Spinal cord (tissue), 10 donors: ENCODE data around the gene HOXC10. TPM values are rescaled to one million over a fixed set of nuclear protein-coding genes. Genes with fewer than 3 reads are reported as not detected.

Experiments
- DNase-seq, 6 donors: peaks; one replicate each; pipeline versions ENCODE4 v3.0.0 to v3.0.0-alpha.2; 2013 to 2015; ENCODE audit warnings: low spot score in 6 of 6, low read depth in 4 of 6
- H3K27ac ChIP-seq: one replicate; pipeline ENCODE4 v1.5.1; 2013; ENCODE audit warnings: low read depth, low read length, control low read depth
- H3K27me3 ChIP-seq: one replicate; pipeline ENCODE4 v1.6.1; 2013; ENCODE audit warnings: low read length; ENCODE audit not compliant: control insufficient read depth, insufficient read depth
- H3K36me3 ChIP-seq: one replicate; pipeline ENCODE4 v1.6.1; 2013; ENCODE audit warnings: low read length; ENCODE audit not compliant: control insufficient read depth, insufficient read depth
- H3K4me1 ChIP-seq: one replicate; pipeline ENCODE4 v1.6.1; 2013; ENCODE audit warnings: low read length; ENCODE audit not compliant: control insufficient read depth, insufficient read depth
- H3K4me3 ChIP-seq: one replicate; pipeline ENCODE4 v1.5.1; 2013; ENCODE audit warnings: low read depth, low read length, control low read depth
- H3K9me3 ChIP-seq: one replicate; pipeline ENCODE4 v1.6.1; 2013; ENCODE audit warnings: low read length; ENCODE audit not compliant: control insufficient read depth, insufficient read depth
- WGBS: methylation state at CpG from one replicate; pipeline ENCODE4 v1.1.5; 2013; ENCODE audit warnings: missing lambda C conversion rate; ENCODE audit not compliant: insufficient coverage; 5-methylcytosine and 5-hydroxymethylcytosine counted together
- polyA plus RNA-seq, 2 donors: library from polyadenylated mRNA; unstranded; fragments of 120-200 nt; gene quantifications; one replicate each; pipeline ENCODE4 v1.2.1, GENCODE V29; 2013; ENCODE audit not compliant: insufficient read length in 2 of 2
- total RNA-seq, 2 donors: library from RNA; depleted of rRNA in 1 of 2; stranded (reverse); fragments of 120-200 nt in 1 of 2; fragments of >200 nt in 1 of 2; gene quantifications; one replicate each; pipeline versions ENCODE4 v1.2.3 to v1.2.4, GENCODE V29; 2013 to 2014
- donor health status: healthy.

The HOXC10 gene
- total and polyA plus RNA-seq, 4 donors, result 0.81 to 9.2 TPM; not detected in 2

GRCh38 chr12:53983568-53983949, 1.4 kb upstream of the HOXC10 start:
- H3K36me3 ChIP-seq, result peaks cover 3% of the 10 kb centered on the region
- H3K27me3 ChIP-seq, result peaks cover 89% of the 10 kb centered on the region
- H3K4me3 ChIP-seq, result peak overlapping the region; percentile 24
- peaks cover 53% of the 10 kb centered on the region for H3K4me1 ChIP-seq
- no peak for DNase-seq
- peak overlapping the region; percentile 99 for H3K27ac ChIP-seq
- 14% methylated on average over 9 of the region's 17 CpGs for WGBS
- no peaks in the 10 kb centered on the region for H3K9me3 ChIP-seq

GRCh38 chr12:53983950-53984572, 885 bp upstream of the HOXC10 start:
- Histone ChIP-seq H3K36me3 (peaks cover 3% of the 10 kb centered on the region), H3K27ac (peak overlapping the region; percentile 99), H3K9me3 (no peaks in the 10 kb centered on the region), H3K4me3 (peak overlapping the region; percentile 24), H3K27me3 (peaks cover 89% of the 10 kb centered on the region), H3K4me1 (peaks cover 54% of the 10 kb centered on the region)
- DNase-seq, result no peak
- 13% methylated on average over 23 of the region's 30 CpGs for WGBS

GRCh38 chr12:53985692-53985993, 697 bp downstream of the HOXC10 start:
- WGBS, result 2% methylated on average over 21 of the region's 21 CpGs
- no peak for DNase-seq
- H3K4me3 ChIP-seq, result peak overlapping the region; percentile 88
- peaks cover 56% of the 10 kb centered on the region for H3K4me1 ChIP-seq
- H3K27me3 ChIP-seq, result peaks cover 88% of the 10 kb centered on the region
- no peaks in the 10 kb centered on the region for H3K9me3 ChIP-seq
- peak overlapping the region; percentile 99 for H3K27ac ChIP-seq
- peaks cover 6% of the 10 kb centered on the region for H3K36me3 ChIP-seq

- Histone ChIP-seq H3K4me3 (peak overlapping the region; percentile 88), H3K27ac (peak overlapping the region; percentile 99), H3K4me1 (peaks cover 56% of the 10 kb centered on the region)
These were observed 1.2 kb downstream of the HOXC10 start for GRCh38 chr12:53985994-53986685.

GRCh38 chr12:53986686-53987483, 1.9 kb downstream of the HOXC10 start:
- H3K4me1 ChIP-seq, result peaks cover 59% of the 10 kb centered on the region
- peaks cover 85% of the 10 kb centered on the region for H3K27me3 ChIP-seq
- H3K36me3 ChIP-seq, result peaks cover 8% of the 10 kb centered on the region
- H3K4me3 ChIP-seq, result peak overlapping the region; percentile 88
- H3K27ac ChIP-seq, result peak overlapping the region; percentile 99
- DNase-seq, result no peak
- WGBS, result 29% methylated on average over 15 of the region's 21 CpGs
- H3K9me3 ChIP-seq, result no peaks in the 10 kb centered on the region

More at GRCh38 chr12:53985994-53986685, 1.2 kb downstream of the HOXC10 start:
- 7% methylated on average over 45 of the region's 50 CpGs for WGBS
- no peak for DNase-seq
- Histone ChIP-seq H3K36me3 (peaks cover 8% of the 10 kb centered on the region), H3K9me3 (no peaks in the 10 kb centered on the region), H3K27me3 (peaks cover 88% of the 10 kb centered on the region)

GRCh38 chr12:53987787-53988230, 2.9 kb downstream of the HOXC10 start:
- H3K4me3 ChIP-seq, result peak overlapping the region; percentile 88

GRCh38 chr12:53988541-53989226, 3.7 kb downstream of the HOXC10 start:
- Histone ChIP-seq H3K27ac (peak overlapping the region; percentile 99), H3K4me1 (peaks cover 70% of the 10 kb centered on the region), H3K9me3 (no peaks in the 10 kb centered on the region), H3K27me3 (peaks cover 78% of the 10 kb centered on the region), H3K36me3 (peaks cover 8% of the 10 kb centered on the region), H3K4me3 (peak overlapping the region; percentile 55)
- no peak for DNase-seq
- WGBS, result no CpG with 5 or more reads among the region's 5 CpGs

More at GRCh38 chr12:53987787-53988230, 2.9 kb downstream of the HOXC10 start:
- H3K27ac ChIP-seq, result peak overlapping the region; percentile 99
- peaks cover 8% of the 10 kb centered on the region for H3K36me3 ChIP-seq
- H3K4me1 ChIP-seq, result peaks cover 63% of the 10 kb centered on the region
- H3K9me3 ChIP-seq, result no peaks in the 10 kb centered on the region
- DNase-seq, result no peak
- 29% methylated on average over 1 of the region's 4 CpGs for WGBS
- H3K27me3 ChIP-seq, result peaks cover 80% of the 10 kb centered on the region

- peak in 2 of 6 donors; percentile 74 to 84 for DNase-seq
- Histone ChIP-seq H3K4me1 (peaks cover 69% of the 10 kb centered on the region), H3K36me3 (peaks cover 9% of the 10 kb centered on the region), H3K9me3 (no peaks in the 10 kb centered on the region), H3K4me3 (peak overlapping the region; percentile 55), H3K27ac (peak overlapping the region; percentile 99), H3K27me3 (peaks cover 78% of the 10 kb centered on the region)
- 13% methylated on average over 21 of the region's 28 CpGs for WGBS
These were observed 4.5 kb downstream of the HOXC10 start for GRCh38 chr12:53989227-53990113.
